Astrocyte (in vitro differentiated cells and primary cell): Measurements from ENCODE around the gene RALGPS1. TPM values are rescaled to one million over a fixed set of nuclear protein-coding genes. Genes with fewer than 3 reads are reported as not detected.

Experiments used
- DNase-seq: peaks from one replicate; pipeline ENCODE4 v3.0.0-alpha.2; 2010; ENCODE audit warnings: low read depth
- FAIRE-seq: peaks from 2 replicates; lab custom pipeline; 2011; peaks lifted over from hg19 to GRCh38; lab: Jason Lieb, UNC
- H2AFZ ChIP-seq: 2 replicates; pipeline ENCODE4 v1.6.0; 2012; ENCODE audit warnings: low read depth, low read length, inconsistent platforms
- H3K27ac ChIP-seq: 2 replicates; pipeline ENCODE4 v1.5.1; 2011; ENCODE audit warnings: low read depth, low read length, inconsistent platforms
- H3K27me3 ChIP-seq: 2 replicates; pipeline ENCODE4 v1.6.0; 2011; ENCODE audit warnings: low read length, inconsistent platforms; ENCODE audit not compliant: insufficient read depth
- H3K36me3 ChIP-seq: 2 replicates; pipeline ENCODE4 v1.5.1; 2011; ENCODE audit warnings: low read length, inconsistent platforms; ENCODE audit not compliant: insufficient read depth
- H3K4me1 ChIP-seq: 2 replicates; pipeline ENCODE4 v1.5.1; 2011; ENCODE audit warnings: low read length, inconsistent platforms; ENCODE audit not compliant: insufficient read depth
- H3K4me2 ChIP-seq: 2 replicates; pipeline ENCODE4 v1.6.0; 2012; ENCODE audit warnings: low read length, inconsistent platforms
- H3K4me3 ChIP-seq: 2 replicates; pipeline ENCODE4 v1.5.1; 2011; ENCODE audit warnings: low read depth, mild to moderate bottlenecking, low read length, inconsistent platforms; ENCODE audit not compliant: insufficient read depth
- H3K79me2 ChIP-seq: 2 replicates; pipeline ENCODE4 v1.6.0; 2012; ENCODE audit warnings: mild to moderate bottlenecking, low read length, inconsistent platforms; ENCODE audit not compliant: insufficient read depth
- H3K9ac ChIP-seq: 2 replicates; pipeline ENCODE4 v1.6.0; 2012; ENCODE audit warnings: mild to moderate bottlenecking, low read length, inconsistent platforms
- H3K9me3 ChIP-seq: 2 replicates; pipeline ENCODE4 v1.5.1; 2012; ENCODE audit warnings: low read depth, mild to moderate bottlenecking, low read length, inconsistent platforms; ENCODE audit not compliant: insufficient read depth
- H4K20me1 ChIP-seq: 2 replicates; pipeline ENCODE4 v1.6.0; 2012; ENCODE audit warnings: low read length, inconsistent platforms; ENCODE audit not compliant: insufficient read depth
- H3K27ac Mint-ChIP-seq: one replicate; pipeline ENCODE4 v1.8.0; 2021; ENCODE audit warnings: mild to moderate bottlenecking, mixed read lengths; ENCODE audit not compliant: unreplicated experiment
- H3K27me3 Mint-ChIP-seq: one replicate; pipeline ENCODE4 v1.8.0; 2021; ENCODE audit warnings: low read depth, mixed read lengths; ENCODE audit not compliant: unreplicated experiment
- H3K36me3 Mint-ChIP-seq: one replicate; pipeline ENCODE4 v1.8.0; 2021; ENCODE audit warnings: low read depth, mixed read lengths; ENCODE audit not compliant: unreplicated experiment
- H3K4me1 Mint-ChIP-seq: one replicate; pipeline ENCODE4 v1.8.0; 2021; ENCODE audit warnings: low read depth, mixed read lengths; ENCODE audit not compliant: unreplicated experiment
- H3K4me3 Mint-ChIP-seq: one replicate; pipeline ENCODE4 v1.8.0; 2021; ENCODE audit warnings: mild to moderate bottlenecking, moderate library complexity, mixed read lengths; ENCODE audit not compliant: unreplicated experiment
- H3K9me3 Mint-ChIP-seq: one replicate; pipeline ENCODE4 v1.8.0; 2021; ENCODE audit warnings: mild to moderate bottlenecking, mixed read lengths; ENCODE audit not compliant: unreplicated experiment
- EZH2 ChIP-seq: IDR thresholded peaks from 2 replicates; pipeline ENCODE4 v1.6.1; 2012; ENCODE audit warnings: mild to moderate bottlenecking, low read length, inconsistent platforms; ENCODE audit not compliant: insufficient read depth
- total RNA-seq: library from RNA; stranded (reverse); gene quantifications from 2 replicates; pipeline ENCODE4 v1.2.1, GENCODE V29; 2021
- TF ChIP-seq, protein P1 (sequence below): IDR thresholded peaks from 2 replicates; pipeline ENCODE4 v1.5.1; 2011; ENCODE audit warnings: low read depth, mild to moderate bottlenecking, inconsistent platforms, low read length, moderate library complexity; ENCODE audit not compliant: insufficient read depth

The RALGPS1 gene
- total RNA-seq, 1 donor from 2014 or later = 2.8 TPM

DNA sequence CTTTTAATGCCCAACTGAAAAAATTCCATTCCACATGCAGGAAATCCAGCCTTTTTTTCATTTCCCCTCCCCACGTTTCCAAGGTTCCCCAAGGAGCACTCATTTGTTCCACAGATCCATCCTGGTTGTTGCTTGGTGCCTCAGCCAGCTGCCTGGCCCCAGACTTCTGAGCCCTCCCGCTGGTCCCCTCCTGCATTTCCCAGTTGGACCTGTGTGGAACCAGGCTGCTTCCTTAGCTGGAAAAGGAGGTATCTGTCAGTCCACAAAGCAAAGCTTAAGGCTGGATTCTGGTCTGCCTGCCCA lies 163.0 kb downstream of the RALGPS1 start:
- Histone ChIP-seq H3K79me2 (no peaks in the 10 kb centered on the region), H3K4me2 (no peak overlapping the region), H3K27me3 (peaks cover 4% of the 10 kb centered on the region), H4K20me1 (no peaks in the 10 kb centered on the region), H2AFZ (no peak overlapping the region), H3K27ac (no peak overlapping the region), H3K4me3 (no peak overlapping the region), H3K9me3 (no peaks in the 10 kb centered on the region), H3K9ac (no peak overlapping the region), H3K4me1 (no peaks in the 10 kb centered on the region), H3K36me3 (no peaks in the 10 kb centered on the region)
- TF ChIP-seq, protein P1, sequence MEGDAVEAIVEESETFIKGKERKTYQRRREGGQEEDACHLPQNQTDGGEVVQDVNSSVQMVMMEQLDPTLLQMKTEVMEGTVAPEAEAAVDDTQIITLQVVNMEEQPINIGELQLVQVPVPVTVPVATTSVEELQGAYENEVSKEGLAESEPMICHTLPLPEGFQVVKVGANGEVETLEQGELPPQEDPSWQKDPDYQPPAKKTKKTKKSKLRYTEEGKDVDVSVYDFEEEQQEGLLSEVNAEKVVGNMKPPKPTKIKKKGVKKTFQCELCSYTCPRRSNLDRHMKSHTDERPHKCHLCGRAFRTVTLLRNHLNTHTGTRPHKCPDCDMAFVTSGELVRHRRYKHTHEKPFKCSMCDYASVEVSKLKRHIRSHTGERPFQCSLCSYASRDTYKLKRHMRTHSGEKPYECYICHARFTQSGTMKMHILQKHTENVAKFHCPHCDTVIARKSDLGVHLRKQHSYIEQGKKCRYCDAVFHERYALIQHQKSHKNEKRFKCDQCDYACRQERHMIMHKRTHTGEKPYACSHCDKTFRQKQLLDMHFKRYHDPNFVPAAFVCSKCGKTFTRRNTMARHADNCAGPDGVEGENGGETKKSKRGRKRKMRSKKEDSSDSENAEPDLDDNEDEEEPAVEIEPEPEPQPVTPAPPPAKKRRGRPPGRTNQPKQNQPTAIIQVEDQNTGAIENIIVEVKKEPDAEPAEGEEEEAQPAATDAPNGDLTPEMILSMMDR = no peak
- TF ChIP-seq EZH2 = no peak
- no peaks in the 10 kb centered on the region for H3K9me3 Mint-ChIP-seq
- no peak for DNase-seq
- H3K27me3 Mint-ChIP-seq = peaks cover 12% of the 10 kb centered on the region
- FAIRE-seq = no peak
- peaks cover 5% of the 10 kb centered on the region for H3K36me3 Mint-ChIP-seq
- H3K4me3 Mint-ChIP-seq = no peak overlapping the region
- no peak overlapping the region for H3K27ac Mint-ChIP-seq
- peaks cover 12% of the 10 kb centered on the region for H3K4me1 Mint-ChIP-seq

DNA sequence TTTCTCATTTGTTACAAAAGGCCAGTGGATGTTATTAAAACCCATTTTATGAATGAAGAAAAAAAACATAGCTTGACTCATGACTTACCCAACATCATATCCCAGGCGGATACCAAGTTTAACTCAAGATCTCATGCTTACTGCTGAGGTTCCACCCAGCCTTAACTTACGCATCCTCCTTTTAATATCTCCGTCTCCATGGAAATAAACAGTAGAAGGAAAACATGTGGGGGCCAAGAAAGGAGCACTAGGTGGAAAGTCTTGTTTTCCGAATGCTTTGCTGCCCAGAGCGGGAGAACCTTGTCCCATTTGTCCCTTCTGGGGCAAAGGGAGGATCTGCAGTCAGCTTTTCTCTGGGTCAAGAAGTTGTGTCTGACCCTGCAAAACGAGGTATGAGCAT lies 163.8 kb downstream of the RALGPS1 start:
- no peaks in the 10 kb centered on the region for H3K4me1 ChIP-seq
- FAIRE-seq (no peak), DNase-seq (no peak)
- no peak for TF ChIP-seq EZH2
- TF ChIP-seq, protein P1 = no peak
- no peaks in the 10 kb centered on the region for H3K36me3 ChIP-seq
- no peaks in the 10 kb centered on the region for H3K79me2 ChIP-seq
- no peak overlapping the region for H3K4me2 ChIP-seq
- H3K4me3 ChIP-seq = no peak overlapping the region
- no peak overlapping the region for H3K27ac Mint-ChIP-seq
- no peak overlapping the region for H3K9ac ChIP-seq
- H2AFZ ChIP-seq = no peak overlapping the region
- H3K4me1 Mint-ChIP-seq = peaks cover 12% of the 10 kb centered on the region
- no peaks in the 10 kb centered on the region for H3K9me3 Mint-ChIP-seq
- peaks cover 17% of the 10 kb centered on the region for H3K27me3 Mint-ChIP-seq
- H3K27me3 ChIP-seq = peaks cover 4% of the 10 kb centered on the region
- peaks cover 5% of the 10 kb centered on the region for H3K36me3 Mint-ChIP-seq
- no peak overlapping the region for H3K27ac ChIP-seq
- H4K20me1 ChIP-seq = no peaks in the 10 kb centered on the region
- H3K4me3 Mint-ChIP-seq = no peak overlapping the region
- H3K9me3 ChIP-seq = no peaks in the 10 kb centered on the region

DNA sequence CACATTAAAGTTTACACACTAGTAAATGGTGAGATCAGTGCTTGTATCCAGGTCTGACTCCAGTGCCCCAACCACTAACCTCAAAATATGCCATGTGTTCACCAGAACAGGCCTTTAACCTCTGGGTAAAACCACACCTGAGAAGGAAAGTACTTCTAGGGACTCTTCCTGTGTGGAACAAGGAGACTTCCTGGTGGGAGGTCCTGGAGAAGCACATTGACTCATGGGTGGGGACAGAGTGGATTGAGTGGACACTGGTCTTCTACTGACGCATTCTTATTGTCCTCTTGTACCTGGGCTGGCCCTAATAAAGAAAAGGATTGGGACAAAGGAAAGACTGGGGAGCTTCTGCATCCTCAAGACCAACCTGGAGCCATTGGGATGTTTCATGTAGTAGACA lies 164.4 kb downstream of the RALGPS1 start:
- no peak for FAIRE-seq
- no peak for TF ChIP-seq EZH2
- TF ChIP-seq, protein P1 = no peak
- Histone ChIP-seq H4K20me1 (no peaks in the 10 kb centered on the region), H3K27ac (no peak overlapping the region), H3K9me3 (no peaks in the 10 kb centered on the region), H3K9ac (no peak overlapping the region), H3K4me2 (no peak overlapping the region), H3K4me3 (no peak overlapping the region), H3K27me3 (peaks cover 4% of the 10 kb centered on the region), H3K36me3 (no peaks in the 10 kb centered on the region), H2AFZ (no peak overlapping the region), H3K4me1 (no peaks in the 10 kb centered on the region), H3K79me2 (no peaks in the 10 kb centered on the region)
- Mint-ChIP-seq H3K9me3 (no peaks in the 10 kb centered on the region), H3K36me3 (peaks cover 5% of the 10 kb centered on the region), H3K27me3 (peaks cover 17% of the 10 kb centered on the region), H3K4me3 (no peak overlapping the region), H3K4me1 (peaks cover 12% of the 10 kb centered on the region), H3K27ac (no peak overlapping the region)
- no peak for DNase-seq
